GM21825 (cell line): ENCODE data around the gene RIMS4.
"Not testable (repeated sequence)": the region's sequence is repeated elsewhere in the genome, so short reads cannot be mapped to it uniquely, and the experiment has no call there.

Experiments used
- ATAC-seq: cut with Tn5 transposase; IDR thresholded peaks from one replicate; pipeline ENCODE4 v1.9.1; 2021; ENCODE audit warnings: mild to moderate bottlenecking, moderate library complexity; ENCODE audit not compliant: unreplicated experiment

Gene RIMS4

GRCh38 chr20:44830995-44831394 lies 20.6 kb upstream of the RIMS4 start:
- no peak for ATAC-seq

DNA sequence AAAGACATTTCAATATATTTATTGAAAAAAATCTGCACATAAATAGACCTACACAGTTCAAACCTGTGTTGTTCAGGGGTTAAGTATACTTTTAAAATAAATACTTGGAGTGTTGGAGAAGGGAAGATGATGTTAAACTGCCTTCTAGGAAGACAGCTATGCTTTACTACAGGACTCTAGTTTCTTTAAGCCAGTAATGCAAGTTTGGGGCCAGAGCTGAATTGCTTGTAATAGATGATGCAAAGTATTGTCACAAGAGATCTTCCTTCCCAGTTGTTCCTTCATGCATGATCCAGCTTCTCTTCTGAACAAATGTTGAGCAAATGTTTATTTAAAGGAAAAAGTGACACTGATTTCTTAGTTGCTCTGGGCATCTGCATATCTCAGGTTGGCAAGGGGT lies 20.2 kb upstream of the RIMS4 start:
- no peak for ATAC-seq

DNA sequence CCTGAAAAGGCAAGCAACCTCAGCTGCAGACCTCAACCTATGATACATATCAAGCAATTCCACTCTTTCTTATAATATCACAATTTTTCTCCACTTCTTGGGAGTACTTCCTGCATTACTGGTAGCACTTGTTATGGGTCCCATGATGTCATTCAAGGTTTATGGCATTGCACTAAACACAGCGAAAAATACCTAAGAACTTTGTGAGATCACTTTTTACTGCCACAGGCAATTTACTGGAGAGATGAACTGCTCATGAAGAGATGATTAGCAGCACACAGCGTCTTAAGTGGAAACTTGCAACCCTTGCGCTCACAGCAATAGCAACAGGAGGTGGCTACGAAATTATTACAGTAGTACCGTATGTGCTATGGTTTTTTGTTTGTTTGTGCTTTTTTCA lies 19.3 kb upstream of the RIMS4 start:
- ATAC-seq = no peak

GRCh38 chr20:44828640-44829039 lies 18.3 kb upstream of the RIMS4 start:
- no peak for ATAC-seq

- ATAC-seq = no peak
Measured at GRCh38 chr20:44827401-44827800, 17.1 kb upstream of the RIMS4 start.

- ATAC-seq = not testable (repeated sequence)
Measured at GRCh38 chr20:44821576-44821975, 11.2 kb upstream of the RIMS4 start.

GRCh38 chr20:44819936-44820335 lies 9.6 kb upstream of the RIMS4 start:
- no peak for ATAC-seq

DNA sequence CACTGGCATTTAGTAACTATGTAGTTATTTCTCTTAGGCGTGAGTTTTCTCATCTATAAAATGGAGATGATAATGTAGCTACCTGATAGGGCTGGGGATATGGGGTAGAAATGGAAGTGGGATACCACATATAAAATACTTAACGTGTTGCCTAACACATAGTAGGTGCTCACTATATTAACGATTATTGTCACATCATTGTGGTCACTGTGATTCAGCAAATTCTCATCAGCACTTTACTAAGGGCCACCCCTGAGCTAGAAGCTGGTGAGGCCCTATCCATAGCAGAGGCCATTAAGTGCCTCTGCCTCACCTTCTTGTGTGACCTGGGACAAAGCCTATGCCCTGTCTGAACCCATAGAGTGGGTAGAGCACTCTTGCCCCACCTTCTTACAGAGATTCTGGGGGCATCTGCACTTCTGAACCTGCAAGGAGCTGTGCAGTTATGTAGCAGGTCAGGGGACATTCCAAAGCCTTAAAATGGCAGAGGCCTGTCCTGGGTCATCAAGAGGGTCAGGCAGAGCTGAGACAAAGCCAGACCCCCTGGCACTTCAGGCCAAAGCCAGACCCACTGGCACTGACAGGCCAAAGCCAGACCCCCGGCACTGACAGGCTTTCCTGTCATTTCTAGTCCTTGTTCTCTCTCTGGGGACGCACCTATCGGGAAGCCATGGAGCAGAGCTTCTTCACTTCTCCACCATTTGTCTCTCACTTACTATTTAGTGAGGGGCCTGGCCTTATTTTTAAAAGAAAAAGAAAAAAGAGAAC lies 7.0 kb upstream of the RIMS4 start:
- no peak for ATAC-seq

GRCh38 chr20:44814937-44815336 lies 4.6 kb upstream of the RIMS4 start:
- ATAC-seq = no peak

GRCh38 chr20:44811150-44811685 lies 872 bp upstream of the RIMS4 start:
- no peak for ATAC-seq

DNA sequence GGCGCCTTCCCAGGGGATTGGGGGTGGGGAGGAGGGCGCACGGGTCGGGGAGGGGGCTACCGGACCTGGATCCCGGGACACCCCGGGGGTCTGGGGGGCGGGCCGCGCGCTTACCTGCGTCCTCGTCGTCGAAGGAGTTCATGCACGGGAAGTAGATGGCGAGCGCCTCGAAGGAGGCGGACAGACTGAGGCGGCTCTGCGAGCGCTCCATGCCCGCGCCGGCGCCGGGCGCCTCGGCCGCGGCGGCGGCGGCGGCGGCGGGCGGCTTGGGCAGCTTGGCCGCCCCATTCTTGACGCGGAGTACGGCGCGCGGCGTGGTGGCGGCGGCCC lies 320 bp downstream of the RIMS4 start:
- ATAC-seq = no peak

- no peak for ATAC-seq
Measured at GRCh38 chr20:44809380-44810060, 826 bp downstream of the RIMS4 start.

- no peak for ATAC-seq
Measured at GRCh38 chr20:44807684-44808056, 2.7 kb downstream of the RIMS4 start.

- ATAC-seq = no peak
Measured at GRCh38 chr20:44807051-44807683, 3.2 kb downstream of the RIMS4 start.

- ATAC-seq = no peak
Measured at GRCh38 chr20:44805979-44806620, 4.2 kb downstream of the RIMS4 start.

- ATAC-seq = no peak
Measured at GRCh38 chr20:44805335-44805978, 4.9 kb downstream of the RIMS4 start.

DNA sequence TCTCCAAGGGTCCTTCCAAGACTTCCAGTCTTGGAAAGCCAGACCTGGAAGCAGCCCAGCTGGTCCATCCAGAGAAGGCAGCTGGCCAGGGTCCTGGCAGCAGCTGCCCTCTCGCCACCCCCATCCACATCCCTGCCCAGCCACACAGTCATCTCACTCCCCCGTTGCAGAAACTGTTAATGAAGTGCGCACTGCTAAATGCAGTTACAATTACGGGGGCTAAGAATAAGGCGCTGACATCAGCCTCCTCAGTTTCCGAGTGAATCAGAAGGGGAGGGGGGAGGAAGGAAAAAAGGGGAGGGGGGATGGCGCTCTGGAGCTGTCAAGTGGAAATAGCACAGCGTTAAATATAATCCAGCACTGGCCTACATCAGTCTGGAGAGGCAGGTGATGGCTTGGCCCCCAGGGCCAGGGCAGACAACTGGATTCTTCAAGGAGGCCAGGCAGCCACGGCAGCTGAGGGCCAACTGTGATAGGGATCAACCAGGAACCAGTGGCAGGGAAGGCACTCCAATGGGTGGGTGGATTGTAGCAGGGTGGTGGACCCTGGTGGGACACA lies 6.9 kb downstream of the RIMS4 start:
- ATAC-seq = no peak

DNA sequence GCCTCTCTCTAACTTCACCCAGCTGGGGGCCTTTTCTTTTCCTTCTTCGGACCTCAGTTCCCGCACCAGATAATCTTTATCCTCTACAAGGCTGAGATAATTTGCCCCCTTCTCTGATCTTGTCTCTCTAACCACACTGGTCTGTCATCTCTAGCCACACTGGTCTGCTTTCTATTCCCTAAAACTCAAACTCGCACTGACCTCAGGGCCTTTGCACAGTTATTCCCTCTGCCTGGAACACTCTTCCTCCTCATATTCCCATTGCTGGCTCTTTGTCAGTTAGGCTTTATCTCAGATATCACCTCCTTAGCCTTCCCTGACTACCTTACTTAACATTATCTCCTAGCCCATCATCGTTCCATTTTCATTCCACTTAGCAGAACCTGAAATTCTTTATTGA lies 7.6 kb downstream of the RIMS4 start:
- no peak for ATAC-seq

GRCh38 chr20:44800391-44801046 lies 9.8 kb downstream of the RIMS4 start:
- no peak for ATAC-seq

DNA sequence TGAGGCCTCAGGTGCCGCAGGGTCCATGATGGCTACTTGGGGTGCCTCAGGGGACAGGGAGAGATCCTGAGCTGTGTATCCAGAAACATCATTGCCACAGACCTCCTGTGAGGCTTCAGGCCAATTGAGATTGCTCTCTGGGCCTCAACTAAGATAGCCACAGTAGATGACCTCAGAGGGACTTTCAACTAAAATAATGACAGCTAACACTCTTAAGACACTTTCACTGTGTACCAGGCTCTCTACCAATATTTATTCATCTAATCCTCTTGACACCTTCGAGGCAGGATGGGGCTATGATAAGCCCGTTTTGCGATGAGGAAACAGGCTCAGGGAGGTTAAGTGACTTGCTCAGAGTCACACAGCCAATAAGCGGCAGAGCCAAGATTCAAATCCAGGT lies 10.7 kb downstream of the RIMS4 start:
- ATAC-seq = no peak
